Femur (tissue), 1 donor: ENCODE data around the gene CCDC102A.

Experiments used
- DNase-seq: peaks from one replicate; pipeline ENCODE4 v3.0.0-alpha.2; 2017

CCDC102A gene

DNA sequence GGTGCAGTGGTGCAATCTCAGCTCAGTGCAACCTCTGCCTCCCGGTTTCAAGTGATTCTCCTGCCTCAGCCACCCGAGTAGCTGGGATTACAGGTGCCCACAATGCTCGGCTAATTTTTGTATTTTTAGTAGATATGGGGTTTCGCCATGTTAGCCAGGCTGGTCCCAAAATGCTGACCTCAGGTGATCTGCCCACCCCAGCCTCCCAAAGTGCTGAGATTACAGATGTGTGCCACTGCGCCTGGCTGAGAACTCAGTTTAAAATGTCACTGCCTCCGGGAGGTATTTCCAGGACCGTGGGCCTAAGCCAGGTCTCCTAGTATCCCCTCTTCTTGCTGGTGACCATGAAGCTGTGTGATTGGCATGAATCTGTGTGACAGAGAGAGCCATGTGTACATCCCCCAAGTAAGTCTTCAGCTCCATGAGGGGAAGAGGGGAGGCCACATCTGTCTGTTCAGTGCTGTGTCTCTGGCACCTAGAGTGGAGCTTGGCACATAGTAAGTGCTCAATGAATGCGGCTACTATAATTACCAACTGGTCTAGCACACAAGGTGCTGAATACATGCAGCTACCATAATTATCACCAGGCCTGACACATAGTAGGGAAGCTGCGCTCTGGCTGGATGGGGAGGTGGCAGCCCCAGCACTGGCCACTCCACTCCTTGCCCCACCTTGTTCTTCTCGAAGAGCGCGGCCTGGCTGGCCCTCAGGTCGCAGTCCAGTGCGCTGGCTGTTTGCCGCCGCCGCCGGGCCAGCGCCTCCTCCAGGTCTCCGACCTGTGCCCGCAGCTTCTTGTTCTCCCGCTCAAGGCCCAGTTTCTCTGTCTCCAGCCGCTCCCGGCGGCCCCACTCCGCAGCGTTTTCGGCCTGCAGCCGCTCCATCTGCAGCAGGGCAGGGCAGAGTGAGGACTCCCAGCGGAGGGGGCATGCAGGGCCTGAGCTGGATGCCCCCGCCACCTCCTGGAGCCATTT, 18.7 kb downstream of the CCDC102A start:
- no peak for DNase-seq

- no peak for DNase-seq
Observed at GRCh38 chr16:57516773-57517172, 19.6 kb downstream of the CCDC102A start.

DNA sequence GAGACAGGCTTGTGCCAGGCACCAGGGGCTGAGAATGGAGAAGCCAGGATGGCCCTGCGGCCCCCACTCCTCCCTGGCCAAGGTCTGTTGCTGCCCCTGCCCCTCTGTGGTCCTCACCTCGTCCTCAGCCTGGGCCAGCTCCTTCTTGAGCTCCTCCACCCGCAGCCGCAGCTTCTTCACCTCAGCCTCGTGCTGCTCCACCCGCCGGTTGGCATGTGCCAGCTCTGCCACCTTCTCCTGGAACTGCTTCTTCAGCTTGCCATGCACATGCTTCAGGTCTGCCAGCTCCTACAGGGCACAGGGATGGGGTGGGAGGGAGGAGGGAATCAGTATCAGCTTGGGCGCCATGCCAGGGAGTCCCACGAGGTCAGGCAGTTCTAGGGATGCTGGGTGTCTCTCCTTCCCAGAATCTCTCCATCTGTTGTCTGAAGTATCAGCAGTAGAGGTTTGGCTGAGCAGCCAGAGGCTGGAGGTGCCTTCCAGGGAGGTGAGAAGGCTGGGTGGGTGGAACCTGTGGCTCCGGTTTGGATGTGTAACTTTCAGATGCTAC, 20.1 kb downstream of the CCDC102A start:
- DNase-seq = no peak

GRCh38 chr16:57514791-57515600, 21.4 kb downstream of the CCDC102A start:
- no peak for DNase-seq

DNA sequence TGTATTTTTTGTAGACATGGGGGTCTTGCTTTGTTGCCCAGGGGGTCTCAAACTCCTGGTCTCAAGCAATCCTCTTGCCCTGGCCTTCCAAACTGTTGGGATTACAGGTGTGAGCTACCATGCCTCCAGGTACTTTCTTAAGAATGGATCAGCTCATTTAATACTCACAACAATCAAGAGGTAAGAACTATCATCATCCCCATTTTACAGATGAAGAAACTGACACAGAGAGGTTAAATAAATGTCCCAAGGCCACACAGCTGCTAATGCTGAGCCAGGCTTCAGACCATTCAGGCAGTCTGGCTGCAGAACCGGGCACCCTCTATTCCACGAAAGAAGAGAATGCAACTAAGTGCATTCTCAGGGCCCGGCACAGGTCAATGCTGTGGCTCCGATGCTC, 22.0 kb downstream of the CCDC102A start:
- DNase-seq = no peak

GRCh38 chr16:57513371-57514102, 22.8 kb downstream of the CCDC102A start:
- no peak for DNase-seq

- no peak for DNase-seq
Observed at GRCh38 chr16:57512296-57513001, 23.9 kb downstream of the CCDC102A start.

DNA sequence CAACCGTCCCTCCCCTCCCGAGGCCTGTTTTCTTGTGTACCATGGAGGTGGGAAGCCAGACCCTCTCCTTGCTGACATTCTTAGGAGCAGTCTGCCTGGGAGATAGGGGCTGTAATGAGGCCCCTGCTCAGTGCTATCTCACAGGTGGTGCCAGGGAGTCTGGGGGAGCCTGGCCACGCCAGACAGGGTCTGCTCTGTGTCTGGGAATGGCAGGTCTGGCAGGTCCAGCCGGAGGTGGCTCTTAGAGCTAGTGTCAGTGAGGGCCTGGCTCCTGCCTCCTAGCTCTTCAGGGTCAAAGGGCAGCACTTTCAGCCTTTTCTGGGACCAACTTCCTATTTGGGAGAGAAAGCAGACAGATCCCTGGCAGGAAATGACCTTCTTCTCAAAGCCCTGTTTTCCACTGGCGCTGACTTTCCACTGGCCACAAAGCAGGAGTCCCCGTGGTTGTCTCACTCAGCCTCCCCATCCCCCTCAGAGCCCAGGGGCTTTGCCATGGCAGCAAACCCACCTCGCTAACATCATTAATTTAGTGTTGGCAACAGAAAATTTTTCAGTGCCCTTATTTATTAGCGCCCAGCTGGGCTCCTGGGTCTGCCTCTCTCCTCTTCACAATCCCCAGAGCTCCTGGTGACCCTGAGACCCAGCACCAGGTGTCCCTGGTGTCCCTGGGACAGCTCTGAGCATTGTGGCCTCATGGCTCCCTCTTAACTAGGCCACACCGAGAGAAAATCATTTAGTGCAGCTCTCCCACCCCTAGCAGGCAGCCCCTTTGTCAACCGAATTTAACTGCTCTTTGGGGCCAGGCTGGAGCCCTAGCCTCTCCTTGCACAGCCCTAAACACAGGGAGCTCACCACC, 26.1 kb downstream of the CCDC102A start:
- no peak for DNase-seq

- DNase-seq = no peak
Observed at GRCh38 chr16:57509231-57509923, 27.0 kb downstream of the CCDC102A start.

GRCh38 chr16:57508035-57508425, 28.3 kb downstream of the CCDC102A start:
- no peak for DNase-seq

DNA sequence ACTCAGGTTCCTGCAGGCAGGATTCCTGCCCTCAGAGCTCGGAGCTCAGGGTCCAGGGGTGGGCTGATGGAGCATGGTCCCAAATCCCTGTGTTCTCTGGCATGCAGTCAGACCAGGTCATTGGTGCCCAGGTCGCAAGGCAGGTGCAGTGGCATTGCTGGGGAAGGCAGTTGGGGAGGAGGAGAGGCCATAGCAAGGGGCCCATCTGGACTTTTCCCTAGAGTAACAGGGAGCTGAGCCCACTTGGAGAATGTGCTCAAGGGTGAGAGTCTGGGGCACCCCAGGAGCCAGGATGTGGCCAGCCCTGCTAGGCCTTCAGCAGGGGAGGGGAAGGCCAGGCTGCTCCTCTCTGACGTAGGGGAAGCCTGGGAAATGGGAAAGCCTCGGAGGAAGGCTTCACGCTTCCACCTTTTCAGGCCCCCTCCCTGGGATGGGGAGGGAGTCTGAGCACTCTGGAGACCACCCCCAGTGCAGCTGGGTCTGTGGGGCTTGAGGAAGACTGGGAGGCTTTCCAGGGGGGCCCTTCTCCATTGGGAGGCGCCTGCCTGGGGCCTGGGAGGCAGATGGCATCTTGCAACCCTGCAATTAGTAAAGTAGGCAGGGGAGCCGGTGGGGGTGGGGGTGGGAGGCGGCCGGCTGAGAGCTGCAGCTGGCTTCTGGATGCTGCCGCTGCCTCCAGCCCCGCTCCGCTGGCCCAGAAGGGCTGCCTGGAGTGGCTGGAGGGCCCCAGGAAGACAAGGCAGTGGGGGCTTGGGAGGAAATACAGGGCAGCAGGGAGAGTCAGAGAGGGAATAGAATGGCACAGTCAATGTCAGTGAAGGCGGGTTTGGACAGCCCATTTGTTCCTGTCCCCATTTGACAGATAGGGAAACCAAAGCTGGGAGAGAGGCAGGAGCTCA, 29.0 kb downstream of the CCDC102A start:
- no peak for DNase-seq

- DNase-seq = no peak
Observed at GRCh38 chr16:57505169-57505568, 31.2 kb downstream of the CCDC102A start.

GRCh38 chr16:57504491-57504890, 31.9 kb downstream of the CCDC102A start:
- no peak for DNase-seq

DNA sequence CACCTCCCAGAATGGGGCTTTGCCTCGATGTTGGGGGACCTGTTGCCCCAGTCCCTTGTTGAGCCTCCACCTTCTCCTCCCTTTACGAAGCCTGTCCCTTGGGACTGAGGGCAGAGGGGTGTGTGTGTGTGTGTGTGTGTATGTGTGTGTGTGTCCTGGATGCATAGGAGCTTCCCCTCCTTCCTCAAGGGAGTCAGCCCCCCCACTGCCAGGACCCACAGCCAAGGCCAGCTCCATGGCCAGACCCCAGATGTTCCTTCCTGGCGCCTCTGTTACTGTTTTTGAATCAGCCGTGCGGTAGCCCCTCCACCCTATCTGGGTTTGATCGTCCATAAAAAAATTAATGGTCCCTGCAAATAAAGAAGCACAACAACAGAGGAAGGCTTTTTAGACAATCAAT, 32.4 kb downstream of the CCDC102A start:
- no peak for DNase-seq

DNA sequence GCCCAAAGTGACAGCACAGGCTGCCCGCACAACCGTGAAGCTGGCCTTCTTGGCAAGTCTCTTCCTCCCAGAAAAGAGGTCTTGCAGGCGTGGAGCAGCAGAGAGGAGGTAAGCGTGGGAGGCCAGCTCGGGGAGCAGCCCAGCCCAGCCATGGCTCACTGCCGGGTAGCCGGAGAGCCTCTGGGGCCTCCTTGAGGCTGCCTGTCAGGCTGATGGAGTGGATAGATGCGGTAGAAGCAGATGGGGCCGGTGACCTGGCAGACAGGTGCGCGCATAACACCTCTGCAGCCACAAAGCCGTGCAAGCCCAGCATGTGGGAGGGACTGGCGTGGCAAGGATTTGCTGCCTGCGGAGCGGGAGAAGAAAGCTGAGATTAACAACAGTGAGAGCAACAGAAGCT, 33.0 kb downstream of the CCDC102A start:
- no peak for DNase-seq

DNA sequence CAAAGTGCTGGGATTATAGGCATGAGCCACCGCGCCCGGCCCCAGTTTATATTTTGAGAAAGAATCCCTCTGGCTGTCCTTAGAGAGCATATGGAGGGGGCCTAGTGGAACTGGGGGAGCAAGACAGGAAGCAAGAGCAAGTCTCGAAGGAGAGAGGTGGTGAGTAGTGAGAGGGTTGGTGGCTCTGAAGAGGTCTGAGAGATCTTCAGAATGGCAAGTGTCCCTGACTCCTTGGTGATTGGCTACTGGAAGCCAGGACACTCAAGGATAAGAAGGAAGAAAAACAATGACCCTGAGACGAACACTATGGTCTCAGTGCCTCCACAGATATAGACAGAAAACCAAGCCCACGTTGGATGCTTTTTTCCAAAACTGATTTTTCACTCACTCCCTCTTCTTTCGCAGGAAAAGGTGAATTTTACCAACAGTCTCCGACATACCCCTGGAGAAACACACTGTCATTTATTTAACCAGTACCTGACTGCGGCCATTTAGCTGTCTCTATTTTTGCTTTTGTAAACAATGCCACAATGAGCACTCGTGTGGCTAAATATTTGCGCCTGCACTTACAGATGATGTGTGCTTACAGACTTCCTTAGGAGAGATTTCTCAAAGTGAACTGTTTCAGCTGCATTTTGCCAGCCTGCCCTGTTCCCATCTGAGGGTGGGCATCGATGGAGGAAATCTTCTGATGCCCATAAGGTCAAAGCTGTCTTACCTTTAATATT, 34.2 kb downstream of the CCDC102A start:
- no peak for DNase-seq

- no peak for DNase-seq
Observed at GRCh38 chr16:57501492-57501891, 34.9 kb downstream of the CCDC102A start.

DNA sequence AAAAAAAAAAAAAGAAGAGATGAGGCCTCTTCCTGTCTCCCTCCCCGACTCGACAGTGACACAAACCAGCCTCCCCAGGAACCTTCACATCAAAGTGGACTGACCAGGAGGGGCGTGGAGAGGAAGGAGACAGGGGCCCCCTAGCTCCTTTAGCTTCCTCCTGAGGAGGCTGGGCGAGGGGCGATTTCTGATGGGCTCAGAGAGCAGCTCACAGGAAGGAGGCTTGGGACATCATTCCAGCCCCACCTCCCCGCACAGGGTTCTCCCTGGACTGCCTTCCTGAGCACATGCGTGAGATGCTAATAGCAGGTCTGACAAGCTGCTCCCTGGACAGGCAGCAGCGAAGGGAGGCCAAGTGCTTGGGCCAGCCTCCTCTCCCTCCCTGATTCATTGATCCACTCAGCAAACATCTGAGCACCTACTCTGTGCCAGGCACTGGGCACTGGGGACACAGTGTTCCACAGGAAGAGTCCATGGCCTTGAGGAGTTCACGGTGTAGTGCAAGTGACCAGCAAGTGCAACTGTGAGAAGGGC, 35.7 kb downstream of the CCDC102A start:
- DNase-seq = no peak
